HG03354 (cell line): ENCODE results near the gene VTI1A.

Experiments used
- ATAC-seq: cut with Tn5 transposase; IDR thresholded peaks from one replicate; pipeline ENCODE4 v1.9.1; 2021; ENCODE audit warnings: mild to moderate bottlenecking; ENCODE audit not compliant: unreplicated experiment, poor library complexity, severe bottlenecking

The VTI1A gene

GRCh38 chr10:112790921-112791320 lies 343.9 kb downstream of the VTI1A start:
- no peak for ATAC-seq

DNA sequence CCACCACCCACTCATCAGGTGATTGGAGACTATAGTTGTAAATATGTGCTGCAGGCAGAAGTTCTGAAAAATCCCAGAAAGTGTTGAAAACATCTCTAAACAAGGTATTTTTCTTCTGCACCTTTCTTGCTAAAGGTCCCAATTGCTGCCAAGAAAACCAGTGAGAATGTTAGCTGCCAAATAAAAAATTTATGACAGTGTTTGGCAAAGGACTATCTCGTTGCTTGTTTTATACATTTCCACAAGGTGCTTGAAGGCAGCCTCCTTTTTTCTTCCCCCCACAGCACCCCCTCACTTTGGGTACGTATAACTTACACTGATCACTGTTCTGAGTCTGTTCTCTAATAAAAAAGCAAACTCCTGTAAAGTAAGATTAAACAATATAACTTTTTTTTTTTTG lies 344.4 kb downstream of the VTI1A start:
- no peak for ATAC-seq

DNA sequence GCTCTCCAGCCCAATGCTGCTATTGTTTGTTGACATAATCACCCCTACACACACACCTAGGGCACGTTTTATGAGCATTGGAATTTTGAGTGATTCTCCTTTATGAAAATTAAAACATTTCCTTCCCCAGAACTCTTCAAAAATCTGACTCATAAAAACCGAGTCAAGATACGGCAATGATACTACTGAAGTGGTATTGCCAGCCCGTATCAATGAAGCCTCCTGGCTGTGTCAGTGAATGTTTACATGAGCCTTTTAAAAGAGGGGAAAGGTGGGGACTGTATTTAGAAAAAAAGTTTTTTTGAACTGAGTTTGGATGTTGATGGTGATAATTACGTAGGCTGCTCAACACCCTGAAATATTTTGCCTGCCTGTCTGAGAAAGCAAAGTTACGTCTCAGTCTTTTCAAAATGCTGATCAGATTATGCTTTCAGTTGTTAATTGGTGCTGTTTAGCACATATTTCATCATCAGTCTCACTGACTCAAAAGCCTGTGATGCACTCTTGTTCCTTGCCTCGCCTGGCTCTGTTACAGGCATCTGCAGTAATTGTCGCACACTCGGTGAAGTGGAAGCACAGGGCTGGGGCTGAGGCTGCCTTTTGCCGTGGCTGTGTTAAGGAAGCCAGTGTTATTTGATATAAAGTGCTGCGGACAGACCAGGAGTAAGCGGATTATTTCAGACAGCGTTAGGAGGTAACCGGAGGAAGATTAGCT lies 345.6 kb downstream of the VTI1A start:
- ATAC-seq, result no peak

DNA sequence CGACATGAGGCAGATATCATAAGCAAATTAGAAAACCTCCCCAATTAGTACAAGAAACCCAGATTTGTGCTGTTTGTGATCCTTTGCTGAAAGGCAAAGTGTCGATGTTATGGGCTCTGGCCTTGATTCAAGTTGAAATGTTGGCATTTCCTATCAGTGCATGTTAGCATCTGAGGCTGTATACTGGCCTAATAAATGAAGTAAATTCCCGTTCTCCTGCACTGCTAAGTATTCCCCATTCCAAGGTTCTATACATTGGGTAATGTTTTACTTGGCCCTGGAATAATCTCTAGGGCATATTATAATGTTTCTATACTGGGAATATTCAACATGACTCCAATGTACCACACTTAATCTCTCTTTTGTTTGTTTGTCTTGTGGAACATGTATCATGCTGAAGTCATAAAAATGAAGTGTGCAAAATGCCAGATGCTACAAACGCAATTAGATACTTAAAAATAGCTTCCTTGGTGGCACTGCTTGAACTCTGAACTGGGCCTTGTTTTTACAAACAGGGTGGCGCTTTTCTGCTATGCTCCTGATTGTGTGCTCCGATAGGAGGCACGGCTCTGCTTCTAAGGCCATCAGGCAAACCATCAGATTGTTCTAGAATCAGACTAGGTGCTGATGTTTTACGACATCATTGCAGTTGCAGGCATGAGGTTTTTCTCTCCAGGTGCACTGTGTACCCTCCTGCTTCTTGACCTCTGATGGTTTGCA lies 346.3 kb downstream of the VTI1A start:
- no peak for ATAC-seq

DNA sequence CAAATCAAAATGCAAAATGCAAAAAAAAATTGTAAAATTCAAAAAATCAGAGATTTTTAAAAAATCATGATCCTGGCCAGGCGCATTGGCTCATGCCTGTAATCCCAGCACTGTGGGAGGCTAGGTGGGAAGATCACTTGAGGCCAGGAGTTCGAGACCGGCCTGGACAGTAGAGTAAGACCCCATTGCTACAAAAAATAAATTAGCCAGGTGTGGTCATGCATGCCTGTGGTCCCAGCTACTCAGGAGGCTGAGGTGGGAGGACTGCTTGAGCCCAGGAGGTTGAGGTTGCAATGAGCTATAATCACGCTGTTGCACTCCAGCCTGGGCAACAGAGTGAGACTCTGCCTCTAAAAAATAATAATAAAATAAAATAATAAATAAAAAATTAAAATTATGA lies 347.2 kb downstream of the VTI1A start:
- no peak for ATAC-seq

DNA sequence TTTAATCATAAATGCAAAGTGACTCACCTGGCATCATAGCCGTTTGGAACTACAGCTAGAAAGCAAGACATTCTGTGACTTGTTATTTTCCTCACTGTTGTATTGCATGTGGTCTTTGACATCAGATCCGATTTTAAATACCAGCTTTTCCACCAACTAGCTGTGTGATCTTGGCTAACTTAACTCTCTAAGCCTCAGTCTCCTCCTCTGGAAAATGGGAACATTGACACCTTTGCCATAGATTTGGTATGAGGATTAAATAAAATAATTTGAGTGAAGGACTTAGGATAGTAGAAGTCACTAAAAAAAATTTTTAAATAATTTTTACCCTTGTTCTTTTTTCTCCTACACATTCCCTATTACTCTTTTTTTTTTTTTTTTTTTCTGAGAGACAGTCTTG lies 348.1 kb downstream of the VTI1A start:
- no peak for ATAC-seq

- ATAC-seq, result no peak
Measured at GRCh38 chr10:112797197-112797596, 350.2 kb downstream of the VTI1A start.

DNA sequence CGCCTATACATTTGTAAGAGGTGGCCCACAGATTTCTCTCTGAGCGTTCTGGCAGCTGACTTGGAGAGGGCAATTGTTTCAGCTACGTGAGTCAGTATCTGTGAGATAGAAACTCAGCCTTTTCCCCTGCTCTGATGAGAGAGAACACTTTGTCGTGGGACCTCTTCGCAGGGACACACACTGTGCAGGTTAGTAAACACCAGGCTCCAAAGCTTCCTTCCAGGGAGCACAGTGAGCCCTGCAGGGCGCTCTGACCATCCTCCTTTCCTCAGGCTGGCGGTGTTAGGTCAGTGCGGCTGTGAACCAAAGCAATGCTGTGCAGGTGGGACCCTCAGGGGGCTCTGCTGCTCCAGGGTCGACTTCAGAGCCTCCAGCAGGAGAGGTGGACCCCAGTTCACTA lies 350.8 kb downstream of the VTI1A start:
- no peak for ATAC-seq

- no peak for ATAC-seq
Measured at GRCh38 chr10:112799038-112799437, 352.0 kb downstream of the VTI1A start.

- no peak for ATAC-seq
Measured at GRCh38 chr10:112799726-112800510, 352.9 kb downstream of the VTI1A start.

- no peak for ATAC-seq
Measured at GRCh38 chr10:112801004-112801403, 354.0 kb downstream of the VTI1A start.

DNA sequence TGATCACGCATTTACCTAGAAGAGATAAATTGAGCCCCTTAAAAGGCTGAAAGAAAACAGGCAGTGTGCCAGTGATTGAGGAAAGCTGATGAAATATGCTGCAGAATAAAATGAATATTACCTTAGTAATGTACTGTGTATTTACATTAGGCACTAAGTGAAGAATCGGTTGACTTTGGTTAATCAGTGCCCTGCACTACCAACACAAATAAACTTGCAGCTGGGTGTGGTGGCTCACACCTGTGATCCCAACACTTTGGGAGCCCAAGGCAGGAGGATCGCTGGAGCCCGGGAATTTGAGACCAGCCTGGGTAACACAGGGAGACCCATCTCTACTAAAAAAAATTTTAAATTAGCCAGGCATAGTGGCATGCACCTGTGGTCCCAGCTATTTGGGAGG lies 354.7 kb downstream of the VTI1A start:
- ATAC-seq, result no peak

- no peak for ATAC-seq
Measured at GRCh38 chr10:112802411-112803022, 355.5 kb downstream of the VTI1A start.

DNA sequence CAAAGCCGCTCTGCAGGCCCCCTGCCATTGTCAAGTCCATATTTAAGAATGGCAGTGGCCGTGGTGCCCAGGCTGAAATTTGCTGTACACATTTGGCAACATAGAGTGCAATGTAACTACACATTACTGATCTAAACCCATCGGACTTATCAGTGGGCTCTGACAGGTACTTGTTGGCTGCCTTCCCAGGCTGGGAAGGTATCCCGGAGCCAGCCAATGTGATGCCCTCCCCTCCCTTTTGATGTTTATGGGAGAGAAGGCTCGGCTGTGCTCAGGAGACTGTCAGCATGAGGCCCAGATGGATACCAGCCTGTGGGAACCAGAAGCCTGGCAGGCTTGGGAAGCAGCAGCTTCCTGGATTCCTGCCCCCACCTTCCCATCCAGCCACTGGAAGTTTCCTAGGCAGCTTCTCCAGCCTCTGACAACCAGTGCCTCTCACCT lies 357.0 kb downstream of the VTI1A start:
- ATAC-seq, result no peak

DNA sequence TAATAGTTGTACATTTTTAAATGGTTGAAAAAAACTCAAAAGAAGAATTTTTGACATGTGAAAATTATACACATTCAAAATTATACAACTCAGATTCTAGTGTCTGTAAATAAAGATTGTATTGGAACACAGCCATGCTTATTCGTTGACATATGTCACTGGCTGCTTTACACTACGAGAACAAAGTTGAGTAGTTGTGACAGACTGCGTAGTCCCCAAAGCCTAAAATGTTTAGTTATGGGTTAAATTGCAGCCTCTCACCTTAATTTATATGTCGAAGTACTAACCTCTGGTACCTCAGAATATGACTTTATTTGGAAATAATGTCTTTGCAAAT lies 358.2 kb downstream of the VTI1A start:
- ATAC-seq, result no peak

DNA sequence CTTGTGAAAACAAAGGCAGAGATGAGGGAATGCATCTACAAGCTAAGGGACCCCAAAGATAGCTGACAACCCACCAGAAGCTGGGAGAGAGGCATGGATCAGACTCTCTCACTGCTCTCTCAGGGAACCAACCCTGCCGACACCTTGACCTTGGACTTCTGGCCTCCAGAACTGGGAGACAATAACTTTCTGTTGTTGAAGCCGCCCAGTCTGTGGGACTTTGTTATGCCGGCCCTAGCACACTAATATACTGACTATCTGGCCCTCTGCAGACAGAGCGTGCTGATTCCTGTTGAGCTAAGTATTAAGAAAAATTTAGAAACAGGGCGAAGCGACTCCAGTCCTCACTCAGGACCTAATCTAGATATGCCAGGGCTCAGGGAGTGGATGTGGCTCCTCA lies 358.7 kb downstream of the VTI1A start:
- ATAC-seq, result no peak

DNA sequence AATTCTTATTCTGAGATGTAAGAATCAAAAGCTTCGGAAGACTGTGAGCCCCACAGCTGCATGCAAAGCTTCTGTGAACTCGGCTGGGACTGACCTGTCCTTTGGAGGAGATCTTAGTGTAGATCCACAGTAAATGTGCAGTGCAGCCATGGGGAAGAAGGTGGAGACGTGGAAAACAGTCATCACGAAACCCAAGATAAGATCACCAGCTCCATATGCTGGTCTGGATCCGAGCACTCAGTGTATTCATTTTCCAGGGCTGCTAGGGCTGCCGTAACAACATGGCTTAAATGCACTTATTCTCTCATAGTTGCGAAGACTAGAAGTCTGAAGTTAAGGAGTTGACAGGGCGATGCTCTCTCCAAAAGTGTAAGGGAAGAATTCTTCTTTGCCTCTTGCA lies 360.0 kb downstream of the VTI1A start:
- ATAC-seq, result no peak

DNA sequence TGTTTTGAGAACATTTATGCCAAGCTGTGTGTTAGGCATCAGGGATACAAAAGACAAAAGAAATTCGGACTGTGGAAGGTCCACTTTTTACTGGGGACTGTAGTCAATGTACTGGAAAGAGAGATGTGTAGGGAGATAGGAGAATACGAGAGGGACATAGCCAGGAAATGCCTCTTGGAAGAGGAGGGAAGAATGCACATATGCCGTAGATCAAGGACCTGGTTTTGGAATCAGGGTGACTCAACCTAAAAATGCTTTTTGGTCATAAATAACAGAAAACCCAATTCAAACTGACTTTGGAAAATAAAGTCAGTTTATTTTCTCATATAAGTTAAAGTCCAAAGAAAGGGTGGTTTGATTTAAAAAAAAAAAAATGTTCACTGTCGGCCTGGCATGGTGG lies 362.7 kb downstream of the VTI1A start:
- ATAC-seq, result no peak

DNA sequence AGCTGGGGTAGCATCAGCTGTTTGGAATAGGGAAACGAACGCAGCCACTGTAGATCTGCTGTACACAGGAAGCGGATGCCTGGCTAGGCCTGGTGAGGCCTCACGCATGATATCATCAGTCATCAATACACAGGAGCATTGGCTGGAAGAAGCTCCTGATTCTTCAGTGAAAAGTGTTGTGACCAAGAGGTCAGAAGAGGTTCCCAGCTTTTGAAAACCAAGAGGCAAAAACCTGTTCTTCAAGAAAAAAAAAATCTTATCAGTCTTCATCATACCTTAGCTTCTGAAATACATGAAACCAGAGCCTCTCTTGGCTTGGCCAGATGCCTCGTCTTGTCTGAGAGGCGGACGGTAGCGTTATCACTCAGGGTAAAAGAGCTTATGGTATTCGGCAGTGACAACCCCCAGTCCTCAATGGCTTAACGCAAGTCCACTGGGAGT lies 363.7 kb downstream of the VTI1A start:
- ATAC-seq, result no peak

DNA sequence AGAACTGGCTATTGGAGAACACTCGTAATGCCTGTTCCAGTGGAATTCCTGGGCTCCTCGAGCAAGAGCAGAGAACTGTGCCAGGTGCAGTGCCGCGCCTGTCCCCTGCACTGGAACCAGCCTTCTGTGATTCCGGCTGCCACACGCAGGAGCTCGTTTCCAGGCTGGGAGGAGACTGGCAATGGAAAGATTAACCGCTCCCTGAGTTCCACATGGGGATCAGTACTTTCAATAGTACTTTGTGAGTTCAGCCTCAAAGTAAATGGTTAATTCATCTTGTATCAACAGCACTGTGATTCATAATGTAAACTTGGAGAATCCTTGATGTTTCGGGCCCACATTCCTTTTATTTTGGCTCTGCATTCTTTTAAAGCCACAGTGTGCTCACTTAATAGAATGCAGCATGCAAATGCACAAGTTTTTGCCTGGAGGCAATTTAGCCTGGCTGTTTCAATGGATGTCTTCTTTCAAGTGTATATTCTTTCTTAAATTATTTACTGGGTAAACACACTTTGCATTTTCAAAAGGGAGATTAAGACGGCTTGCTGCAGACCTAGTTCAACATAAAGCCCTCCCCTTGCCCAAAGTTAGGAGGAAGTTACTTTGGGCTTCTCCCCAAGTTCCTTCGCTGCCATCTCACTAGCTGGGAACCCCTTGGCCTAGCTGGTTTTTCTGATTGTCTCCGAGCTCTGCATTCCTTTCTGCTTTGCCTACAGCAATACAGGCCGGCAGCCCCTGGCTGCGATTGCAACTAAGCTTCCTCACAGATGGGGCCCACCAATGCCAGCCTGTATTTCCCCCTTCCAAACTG lies 364.9 kb downstream of the VTI1A start:
- no peak for ATAC-seq
